GM12878 (cell line): Measurements from ENCODE around the gene AKNA. TPM values are rescaled to one million over a fixed set of nuclear protein-coding genes. Genes with fewer than 3 reads are reported as not detected.

Experiments
- ATAC-seq: fragments of 200-7000 bp; cut with Tn5 transposase; 3 replicates; pipeline ENCODE4 v1.9.1; 2020; ENCODE audit warnings: mild to moderate bottlenecking, moderate library complexity
- BruUV-seq: library from RNA; stranded (reverse); fragments of 400-500 nt; replicated peaks from 2 replicates; lab custom pipeline; 2021; lab: Mats Ljungman, UMichigan
- CTCF ChIA-PET: fragments of 300-600 bp; sonication (Branson Sonifier 250); formaldehyde crosslinking; extraction: SDS; loops from one replicate; lab custom pipeline; 2021; ENCODE audit warnings: inconsistent platforms; lab: Yijun Ruan, JAX
- POLR2A ChIA-PET: fragments of 350-600 bp; formaldehyde crosslinking; extraction: SDS; loops from one replicate; lab custom pipeline; 2021; ENCODE audit warnings: inconsistent platforms; lab: Charles Lee
- RAD21 ChIA-PET: fragments of 300-600 bp; sonication (Branson Sonifier 250); formaldehyde crosslinking; loops from one replicate; lab custom pipeline; 2023; ENCODE audit warnings: antibody characterized with exemption; ENCODE audit not compliant: unreplicated experiment; lab: Charles Lee
- SMC1A ChIA-PET: fragments of 300-600 bp; sonication (Branson Sonifier 250); formaldehyde crosslinking; loops from one replicate; lab custom pipeline; 2023; ENCODE audit not compliant: unreplicated experiment, uncharacterized antibody; lab: Charles Lee
- DNase-seq: peaks from one replicate; pipeline ENCODE4 v3.0.0-alpha.2; 2011; ENCODE audit warnings: low read depth, low spot score
- FAIRE-seq: peaks from 3 replicates; lab custom pipeline; 2011; peaks lifted over from hg19 to GRCh38; lab: Jason Lieb, UNC
- H2AFZ ChIP-seq: 2 replicates; pipeline ENCODE4 v1.6.0; 2011; ENCODE audit warnings: low read depth, low read length, control low read depth; ENCODE audit not compliant: control insufficient read depth
- H3K27ac ChIP-seq: 2 replicates; pipeline ENCODE4 v1.5.1; 2011; ENCODE audit warnings: control low read depth; ENCODE audit not compliant: control insufficient read depth, insufficient read depth
- H3K27me3 ChIP-seq, 2 experiments: replicated peaks in 1 of 2; 2 replicates each; pipeline versions ENCODE4 v1.6.0 to v1.6.1; 2011; ENCODE audit warnings: low read length in 1 of 2; ENCODE audit not compliant: control insufficient read depth in 2 of 2, insufficient read depth in 2 of 2
- H3K36me3 ChIP-seq, 2 experiments: 2 replicates each; pipeline ENCODE4 v1.5.1; 2011; ENCODE audit warnings: low read length in 1 of 2; ENCODE audit not compliant: control insufficient read depth in 2 of 2, insufficient read depth in 2 of 2
- H3K4me1 ChIP-seq: 2 replicates; pipeline ENCODE4 v1.6.1; 2011; ENCODE audit warnings: mild to moderate bottlenecking, low read length, moderate library complexity, mixed read lengths; ENCODE audit not compliant: control insufficient read depth, insufficient read depth
- H3K4me2 ChIP-seq: 2 replicates; pipeline ENCODE4 v1.6.0; 2011; ENCODE audit warnings: control low read depth; ENCODE audit not compliant: control insufficient read depth, insufficient read depth
- H3K4me3 ChIP-seq: fragments of 200-600 bp; sonication (generic); 2 replicates; pipeline ENCODE4 v1.5.1; 2016
- H3K79me2 ChIP-seq: 2 replicates; pipeline ENCODE4 v1.6.0; 2011; ENCODE audit warnings: low read length; ENCODE audit not compliant: control insufficient read depth, insufficient read depth
- H3K9ac ChIP-seq: 2 replicates; pipeline ENCODE4 v1.8.0; 2011; ENCODE audit warnings: low read length, control low read depth, mixed read lengths; ENCODE audit not compliant: control insufficient read depth, insufficient read depth
- H3K9me3 ChIP-seq: replicated peaks from 3 replicates; pipeline ENCODE4 v1.5.1; 2011; ENCODE audit warnings: mild to moderate bottlenecking, low read length; ENCODE audit not compliant: control insufficient read depth, insufficient read depth
- H4K20me1 ChIP-seq: 2 replicates; pipeline ENCODE4 v1.6.0; 2011; ENCODE audit not compliant: control insufficient read depth, insufficient read depth
- BRCA1 ChIP-seq: IDR thresholded peaks from 2 replicates; pipeline ENCODE4 v1.6.1; 2011; ENCODE audit warnings: low read depth, low read length, improper control_type of control experiment
- NFXL1 ChIP-seq: fragments of 450-650 bp; IDR thresholded peaks from 2 replicates; pipeline ENCODE4 v1.6.1; 2017; ENCODE audit warnings: antibody characterized with exemption, mild to moderate bottlenecking, borderline replicate concordance
- YBX1 ChIP-seq: fragments of 450-650 bp; IDR thresholded peaks from 2 replicates; pipeline ENCODE4 v1.6.1; 2016; ENCODE audit warnings: antibody characterized with exemption
- WGBS: methylation state at CpG from one replicate; pipeline ENCODE4 v1.1.6; 2016; ENCODE audit warnings: low lambda C conversion rate; ENCODE audit not compliant: insufficient replicate concordance, insufficient coverage; ENCODE audit errors: missing lambda C conversion rate; 5-methylcytosine and 5-hydroxymethylcytosine counted together
- in situ Hi-C: fragments of 300-500 bp; cut with MboI; formaldehyde crosslinking; loops from 9 replicates; pipeline ENCODE4 v1.14.3; 2018; ENCODE audit warnings: mixed read lengths
- intact Hi-C: fragments of 100-400 bp; cut with micrococcal nuclease; formaldehyde crosslinking; loops from one replicate; pipeline ENCODE4 v1.14.2; 2022; ENCODE audit not compliant: unreplicated experiment
- polyA plus RNA-seq, 11 experiments: library from polyadenylated mRNA; depleted of rRNA in 4 of 11; unstranded in 6 of 11; stranded (reverse) in 5 of 11; fragments of >200 nt; fragmentation: Nextera tagmentation in 4 of 11; fragmentation: Illumina TruSeq in 1 of 11; extraction: Ambion mirVana in 4 of 11; extraction: Trizol in 1 of 11; gene quantifications; 1 replicate in 1 of 11; 2 replicates in 10 of 11; pipeline versions ENCODE4 v1.2.1 to v1.2.3, GENCODE V29; 2011 to 2016; ENCODE audit warnings: inconsistent platforms in 2 of 11, missing spikeins in 2 of 11, low read depth in 1 of 11
- total RNA-seq, 4 experiments: library from RNA; depleted of rRNA in 3 of 4; stranded (reverse); fragments of >200 nt in 3 of 4; fragmentation: Illumina TruSeq in 1 of 4; extraction: Trizol in 1 of 4; gene quantifications; 2 replicates each; pipeline versions ENCODE4 v1.2.1 to v1.2.3, GENCODE V29; 2013 to 2021
- TF ChIP-seq, protein P1 (sequence below): fragments of 450-650 bp; IDR thresholded peaks from 2 replicates; pipeline ENCODE4 v1.6.1; 2017; ENCODE audit warnings: antibody characterized with exemption, mild to moderate bottlenecking, moderate library complexity
- TF ChIP-seq, protein P2 (sequence below): fragments of 450-650 bp; IDR thresholded peaks from 2 replicates; pipeline ENCODE4 v1.6.1; 2017; ENCODE audit warnings: low read depth, mild to moderate bottlenecking, moderate library complexity

Gene AKNA
- total and polyA plus RNA-seq, 10 of the 15 experiments (the other 5 are each of a cell fraction or from before 2014, with no cell fraction given) = 1.6 to 132 (median 35.3) TPM

DNA sequence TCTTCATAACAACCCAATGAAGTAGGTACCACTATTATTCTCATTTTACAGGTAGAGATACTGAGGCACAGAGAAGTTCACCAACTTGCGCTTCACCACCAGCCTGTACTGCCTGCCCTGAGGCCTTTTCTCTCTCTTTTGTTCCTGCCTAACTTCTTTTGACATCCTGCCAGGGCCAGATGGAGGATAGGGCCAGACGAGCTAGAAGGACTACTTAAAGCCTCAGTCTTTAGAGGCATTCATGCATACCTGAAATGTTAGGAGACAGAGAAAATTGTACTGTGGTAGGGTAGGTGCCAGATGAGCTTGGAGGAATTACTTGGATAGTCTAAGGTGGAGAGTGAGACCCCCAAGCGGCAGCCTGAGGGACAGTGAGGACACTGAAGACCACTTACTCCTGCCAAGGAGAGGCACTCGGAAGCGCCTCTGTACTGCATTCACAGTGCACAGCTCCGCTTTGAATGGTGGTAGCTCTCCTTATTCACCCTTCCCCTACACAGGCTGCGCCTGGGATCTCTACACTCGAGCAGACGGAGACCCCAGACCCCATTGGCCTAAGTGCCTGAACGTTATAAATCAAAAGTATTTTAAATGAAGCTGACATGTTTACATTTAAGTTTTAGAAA, 71.1 kb downstream of the AKNA start:
- H4K20me1 ChIP-seq = no peaks in the 10 kb centered on the region
- no peaks in the 10 kb centered on the region for H3K79me2 ChIP-seq
- in situ Hi-C loops (no loop called here), intact Hi-C loops (no loop called here)
- H3K27me3 ChIP-seq = no peaks in the 10 kb centered on the region; a peak in 1 of 4 replicates
- no peaks in the 10 kb centered on the region for H3K36me3 ChIP-seq
- no peaks in the 10 kb centered on the region for H3K4me1 ChIP-seq
- ATAC-seq (no peak), FAIRE-seq (no peak), DNase-seq (no peak)
- H3K9me3 ChIP-seq = no peaks in the 10 kb centered on the region
- H3K9ac ChIP-seq = no peak overlapping the region
- no peak overlapping the region for H3K4me2 ChIP-seq
- TF ChIP-seq, protein P1, sequence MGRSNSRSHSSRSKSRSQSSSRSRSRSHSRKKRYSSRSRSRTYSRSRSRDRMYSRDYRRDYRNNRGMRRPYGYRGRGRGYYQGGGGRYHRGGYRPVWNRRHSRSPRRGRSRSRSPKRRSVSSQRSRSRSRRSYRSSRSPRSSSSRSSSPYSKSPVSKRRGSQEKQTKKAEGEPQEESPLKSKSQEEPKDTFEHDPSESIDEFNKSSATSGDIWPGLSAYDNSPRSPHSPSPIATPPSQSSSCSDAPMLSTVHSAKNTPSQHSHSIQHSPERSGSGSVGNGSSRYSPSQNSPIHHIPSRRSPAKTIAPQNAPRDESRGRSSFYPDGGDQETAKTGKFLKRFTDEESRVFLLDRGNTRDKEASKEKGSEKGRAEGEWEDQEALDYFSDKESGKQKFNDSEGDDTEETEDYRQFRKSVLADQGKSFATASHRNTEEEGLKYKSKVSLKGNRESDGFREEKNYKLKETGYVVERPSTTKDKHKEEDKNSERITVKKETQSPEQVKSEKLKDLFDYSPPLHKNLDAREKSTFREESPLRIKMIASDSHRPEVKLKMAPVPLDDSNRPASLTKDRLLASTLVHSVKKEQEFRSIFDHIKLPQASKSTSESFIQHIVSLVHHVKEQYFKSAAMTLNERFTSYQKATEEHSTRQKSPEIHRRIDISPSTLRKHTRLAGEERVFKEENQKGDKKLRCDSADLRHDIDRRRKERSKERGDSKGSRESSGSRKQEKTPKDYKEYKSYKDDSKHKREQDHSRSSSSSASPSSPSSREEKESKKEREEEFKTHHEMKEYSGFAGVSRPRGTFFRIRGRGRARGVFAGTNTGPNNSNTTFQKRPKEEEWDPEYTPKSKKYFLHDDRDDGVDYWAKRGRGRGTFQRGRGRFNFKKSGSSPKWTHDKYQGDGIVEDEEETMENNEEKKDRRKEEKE = no peak
- TF ChIP-seq BRCA1 (no peak), YBX1 (no peak), NFXL1 (no peak)
- TF ChIP-seq, protein P2, sequence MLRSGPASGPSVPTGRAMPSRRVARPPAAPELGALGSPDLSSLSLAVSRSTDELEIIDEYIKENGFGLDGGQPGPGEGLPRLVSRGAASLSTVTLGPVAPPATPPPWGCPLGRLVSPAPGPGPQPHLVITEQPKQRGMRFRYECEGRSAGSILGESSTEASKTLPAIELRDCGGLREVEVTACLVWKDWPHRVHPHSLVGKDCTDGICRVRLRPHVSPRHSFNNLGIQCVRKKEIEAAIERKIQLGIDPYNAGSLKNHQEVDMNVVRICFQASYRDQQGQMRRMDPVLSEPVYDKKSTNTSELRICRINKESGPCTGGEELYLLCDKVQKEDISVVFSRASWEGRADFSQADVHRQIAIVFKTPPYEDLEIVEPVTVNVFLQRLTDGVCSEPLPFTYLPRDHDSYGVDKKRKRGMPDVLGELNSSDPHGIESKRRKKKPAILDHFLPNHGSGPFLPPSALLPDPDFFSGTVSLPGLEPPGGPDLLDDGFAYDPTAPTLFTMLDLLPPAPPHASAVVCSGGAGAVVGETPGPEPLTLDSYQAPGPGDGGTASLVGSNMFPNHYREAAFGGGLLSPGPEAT = no peak
- 56% methylated on average over 10 of the region's 10 CpGs for WGBS
- RAD21 ChIA-PET = no interaction called here
- no TSS peak for BruUV-seq
- POLR2A ChIA-PET = interaction anchor here (0.7 kb wide), 1 partner anchor 848 kb away, joined by 3 read pairs; no protein-coding TSS in a partner anchor
- no peak overlapping the region for H2AFZ ChIP-seq
- no peak overlapping the region for H3K4me3 ChIP-seq
- H3K27ac ChIP-seq = no peak overlapping the region
- CTCF ChIA-PET = interaction anchor here (1.4 kb wide), 1 partner anchor 26 kb away, joined by 4 read pairs; no protein-coding TSS in a partner anchor
- SMC1A ChIA-PET = interaction anchor here (1.1 kb wide), 1 partner anchor 119 kb away, joined by 3 read pairs; no protein-coding TSS in a partner anchor
